Posterior vena cava (tissue), 2 donors: ENCODE measurements around the gene UGT2A3. TPM values are rescaled to one million over a fixed set of nuclear protein-coding genes. Genes with fewer than 3 reads are reported as not detected.
"Not testable (repeated sequence)": the region's sequence is repeated elsewhere in the genome, so short reads cannot be mapped to it uniquely, and the experiment has no call there.

Source experiments
- DNase-seq: peaks from one replicate; pipeline ENCODE4 v3.0.0-alpha.2; 2020; ENCODE audit warnings: low spot score
- intact Hi-C, 2 donors: fragments of 100-400 bp; cut with DNase I; formaldehyde crosslinking; loops; one replicate each; pipeline versions ENCODE4 v1.14.1 to v1.14.2; 2022 to 2023
- long read RNA-seq, 2 donors: library from polyadenylated mRNA; unstranded; transcript quantifications; one replicate each; pipeline ENCODE4 v2.0.0, GENCODE V29; 2020 to 2021
- total RNA-seq, 2 donors: library from RNA; stranded (reverse); fragmentation: NEBNext Ultra II Directional; extraction: Animal tissue kit (Norgen Biotek cat#: 25700); gene quantifications; one replicate each; pipeline ENCODE4 v1.2.1, GENCODE V29; 2021
- donor health status: DM: yes; HTN: yes; CAD: no.
- donor health status: DM: yes; HTN: yes; CAD: no.

Gene UGT2A3
- not detected for total RNA-seq
- long read RNA-seq, donor 1, result 0 reads
- long read RNA-seq, donor 2, result 0 reads

GRCh38 chr4:68951078-68951805, at the start of gene UGT2A3:
Gene UGT2A3 (minus strand): TSS chr4:68951804. CDS start chr4:68951760, 44 bp downstream.
- no peak for DNase-seq
- intact Hi-C loops, result no loop called here

- intact Hi-C loops, result no loop called here
- no peak for DNase-seq
Observed at GRCh38 chr4:68997040-68997439, 45.4 kb upstream of the UGT2A3 start.

- intact Hi-C loops, result no loop called here
Observed at GRCh38 chr4:68995292-68995691, 43.7 kb upstream of the UGT2A3 start.

GRCh38 chr4:68987007-68987406, 35.4 kb upstream of the UGT2A3 start:
- intact Hi-C loops, result loop anchor here in 1 of 2 donors (10.0 kb wide), 1 partner anchor 1752 kb away; no protein-coding TSS in a partner anchor
- no peak for DNase-seq

More at GRCh38 chr4:68995292-68995691, 43.7 kb upstream of the UGT2A3 start:
- DNase-seq, result no peak

GRCh38 chr4:68985442-68985841, 33.8 kb upstream of the UGT2A3 start:
- intact Hi-C loops, result loop anchor here in 1 of 2 donors (10.0 kb wide), 1 partner anchor 1751 kb away; no protein-coding TSS in a partner anchor
- no peak for DNase-seq

GRCh38 chr4:68984947-68985346, 33.3 kb upstream of the UGT2A3 start:
- DNase-seq, result no peak

GRCh38 chr4:68963374-68963773, 11.8 kb upstream of the UGT2A3 start:
- intact Hi-C loops, result no loop called here
- DNase-seq, result no peak

More at GRCh38 chr4:68984947-68985346, 33.3 kb upstream of the UGT2A3 start:
- intact Hi-C loops, result loop anchor here in 1 of 2 donors (10.0 kb wide), 1 partner anchor 1750 kb away; no protein-coding TSS in a partner anchor

GRCh38 chr4:68962868-68963267, 11.3 kb upstream of the UGT2A3 start:
- no peak for DNase-seq
- intact Hi-C loops, result no loop called here

- intact Hi-C loops, result no loop called here
Observed at GRCh38 chr4:68960294-68961163, 8.9 kb upstream of the UGT2A3 start.

GRCh38 chr4:68959085-68959484, 7.5 kb upstream of the UGT2A3 start:
- intact Hi-C loops, DNase-seq: not testable (repeated sequence)

More at GRCh38 chr4:68960294-68961163, 8.9 kb upstream of the UGT2A3 start:
- no peak for DNase-seq

GRCh38 chr4:68954126-68954525, 2.5 kb upstream of the UGT2A3 start:
- intact Hi-C loops, result no loop called here
- no peak for DNase-seq

GRCh38 chr4:68953056-68953596, 1.5 kb upstream of the UGT2A3 start:
- DNase-seq, result no peak
- intact Hi-C loops, result no loop called here

- intact Hi-C loops, result no loop called here
- no peak for DNase-seq
Observed at GRCh38 chr4:68951806-68952585, 392 bp upstream of the UGT2A3 start.

- intact Hi-C loops, result no loop called here
- no peak for DNase-seq
Observed at GRCh38 chr4:68950033-68950432, 1.6 kb downstream of the UGT2A3 start.

GRCh38 chr4:68948985-68949384, 2.6 kb downstream of the UGT2A3 start:
- intact Hi-C loops, result no loop called here
- DNase-seq, result no peak

- no peak for DNase-seq
- intact Hi-C loops, result no loop called here
Observed at GRCh38 chr4:68948044-68948743, 3.4 kb downstream of the UGT2A3 start.

- intact Hi-C loops, result no loop called here
Observed at GRCh38 chr4:68929076-68929737, 22.4 kb downstream of the UGT2A3 start.

GRCh38 chr4:68927165-68927564, 24.4 kb downstream of the UGT2A3 start:
- intact Hi-C loops, result no loop called here
- DNase-seq, result no peak

More at GRCh38 chr4:68929076-68929737, 22.4 kb downstream of the UGT2A3 start:
- no peak for DNase-seq
